GM12892 (cell line): ENCODE results near the gene HOMER2.

Source experiments
- DNase-seq: peaks from one replicate; pipeline ENCODE4 v3.0.0; 2011; ENCODE audit not compliant: insufficient read length
- FAIRE-seq: peaks from 2 replicates; lab custom pipeline; 2011; peaks lifted over from hg19 to GRCh38; lab: Jason Lieb, UNC
- POLR2A ChIP-seq: IDR thresholded peaks from 2 replicates; pipeline ENCODE4 v1.6.1; 2011; ENCODE audit warnings: low read depth, low read length, control low read depth
- POLR2AphosphoS5 ChIP-seq: IDR thresholded peaks from 2 replicates; pipeline ENCODE4 v1.6.1; 2011; ENCODE audit warnings: low read depth, low read length, control low read depth
- TAF1 ChIP-seq: IDR thresholded peaks from 2 replicates; pipeline ENCODE4 v1.6.1; 2011; ENCODE audit warnings: low read depth, mild to moderate bottlenecking, control low read depth, low read length, borderline replicate concordance

Gene HOMER2

GRCh38 chr15:82864967-82865366 is 87.6 kb downstream of the HOMER2 start:
- FAIRE-seq (no peak), DNase-seq (no peak)
- TF ChIP-seq POLR2AphosphoS5 (no peak), TAF1 (no peak), POLR2A (no peak)

GRCh38 chr15:82862886-82863285 is 89.6 kb downstream of the HOMER2 start:
- DNase-seq, result no peak
- FAIRE-seq, result no peak
- TF ChIP-seq POLR2A (no peak), POLR2AphosphoS5 (no peak), TAF1 (no peak)

- TF ChIP-seq POLR2A, result no peak
- no peak for TF ChIP-seq POLR2AphosphoS5
- no peak for TF ChIP-seq TAF1
- no peak for DNase-seq
Observed at GRCh38 chr15:82858932-82859331, 93.6 kb downstream of the HOMER2 start.

GRCh38 chr15:82856397-82857170 is 95.9 kb downstream of the HOMER2 start:
- DNase-seq, result no peak
- FAIRE-seq, result no peak
- TF ChIP-seq TAF1 (no peak), POLR2AphosphoS5 (no peak), POLR2A (no peak)

More at GRCh38 chr15:82858932-82859331, 93.6 kb downstream of the HOMER2 start:
- FAIRE-seq, result no peak

- FAIRE-seq (no peak), DNase-seq (no peak)
- TF ChIP-seq POLR2AphosphoS5 (no peak), POLR2A (no peak), TAF1 (no peak)
Observed at GRCh38 chr15:82855286-82856100, 97.0 kb downstream of the HOMER2 start.

GRCh38 chr15:82854554-82854953 is 98.0 kb downstream of the HOMER2 start:
- DNase-seq, result no peak
- no peak for TF ChIP-seq POLR2AphosphoS5
- TF ChIP-seq POLR2A, result no peak
- no peak for TF ChIP-seq TAF1
- FAIRE-seq, result no peak

- no peak for FAIRE-seq
- no peak for DNase-seq
- TF ChIP-seq POLR2A, result no peak
- TF ChIP-seq POLR2AphosphoS5, result no peak
- no peak for TF ChIP-seq TAF1
Observed at GRCh38 chr15:82852941-82853561, 99.5 kb downstream of the HOMER2 start.

GRCh38 chr15:82851981-82852511 is 100.5 kb downstream of the HOMER2 start:
- FAIRE-seq (no peak), DNase-seq (no peak)
- no peak for TF ChIP-seq POLR2AphosphoS5
- no peak for TF ChIP-seq POLR2A
- no peak for TF ChIP-seq TAF1

GRCh38 chr15:82851306-82851850 is 101.1 kb downstream of the HOMER2 start:
- TF ChIP-seq POLR2A (no peak), TAF1 (no peak), POLR2AphosphoS5 (no peak)
- no peak for DNase-seq
- no peak for FAIRE-seq

- TF ChIP-seq POLR2AphosphoS5, result no peak
- FAIRE-seq (no peak), DNase-seq (no peak)
Observed at GRCh38 chr15:82850731-82851130, 101.8 kb downstream of the HOMER2 start.

GRCh38 chr15:82849556-82850512 is 102.7 kb downstream of the HOMER2 start:
- no peak for TF ChIP-seq POLR2AphosphoS5
- no peak for TF ChIP-seq TAF1
- no peak for TF ChIP-seq POLR2A
- FAIRE-seq (no peak), DNase-seq (no peak)
